Measurements from ENCODE around the gene MACROD1. TPM values are rescaled to one million over a fixed set of nuclear protein-coding genes. Genes with fewer than 3 reads are reported as not detected.

Gene MACROD1
- total RNA-seq, 1 donor from 2014 or later: 27.8 TPM

GRCh38 chr11:64135711-64136110 is 30.2 kb downstream of the MACROD1 start:
- H3K4me3 ChIP-seq (ENCODE audit: low read depth, low read length): no peak overlapping the region
- no peak for DNase-seq (ENCODE audit: low read depth)
- TF ChIP-seq CTCF (conservative IDR thresholded peaks at IDR 0.05; ENCODE audit: low read depth, low read length): no peak

GRCh38 chr11:64134963-64135362 is 30.9 kb downstream of the MACROD1 start:
- no peak for TF ChIP-seq CTCF (conservative IDR thresholded peaks at IDR 0.05; ENCODE audit: low read depth, low read length)
- DNase-seq (ENCODE audit: low read depth): no peak
- no peak overlapping the region for H3K4me3 ChIP-seq (ENCODE audit: low read depth, low read length)

GRCh38 chr11:64132982-64133705 is 32.8 kb downstream of the MACROD1 start:
- TF ChIP-seq CTCF (conservative IDR thresholded peaks at IDR 0.05; ENCODE audit: low read depth, low read length): no peak
- no peak for DNase-seq (ENCODE audit: low read depth)

GRCh38 chr11:64132191-64132771 is 33.6 kb downstream of the MACROD1 start:
- TF ChIP-seq CTCF (conservative IDR thresholded peaks at IDR 0.05; ENCODE audit: low read depth, low read length): no peak

More at GRCh38 chr11:64132982-64133705, 32.8 kb downstream of the MACROD1 start:
- H3K4me3 ChIP-seq (ENCODE audit: low read depth, low read length): no peak overlapping the region

GRCh38 chr11:64131683-64132190 is 34.2 kb downstream of the MACROD1 start:
- TF ChIP-seq CTCF (conservative IDR thresholded peaks at IDR 0.05; ENCODE audit: low read depth, low read length): no peak
- no peak overlapping the region for H3K4me3 ChIP-seq (ENCODE audit: low read depth, low read length)
- DNase-seq (ENCODE audit: low read depth): no peak

More at GRCh38 chr11:64132191-64132771, 33.6 kb downstream of the MACROD1 start:
- DNase-seq (ENCODE audit: low read depth): no peak
- no peak overlapping the region for H3K4me3 ChIP-seq (ENCODE audit: low read depth, low read length)

- TF ChIP-seq CTCF (conservative IDR thresholded peaks at IDR 0.05; ENCODE audit: low read depth, low read length): no peak
- H3K4me3 ChIP-seq (ENCODE audit: low read depth, low read length): no peak overlapping the region
- no peak for DNase-seq (ENCODE audit: low read depth)
These were observed 35.3 kb downstream of the MACROD1 start for GRCh38 chr11:64130618-64131017.

Data from epithelial cell of proximal tubule (primary cell).